Measurements from ENCODE around the gene SH3BGRL2.
A peak's percentile ranks its signal among the peaks of the same experiment; 100 is the strongest.
"Not testable (repeated sequence)": the region's sequence is repeated elsewhere in the genome, so short reads cannot be mapped to it uniquely, and the experiment has no call there.

SH3BGRL2 gene

GRCh38 chr6:79648328-79648727, 17.2 kb downstream of the SH3BGRL2 start:
- DNase-seq (ENCODE audit: low read depth in 1 of 2, low spot score in 1 of 2), result no peak

DNA sequence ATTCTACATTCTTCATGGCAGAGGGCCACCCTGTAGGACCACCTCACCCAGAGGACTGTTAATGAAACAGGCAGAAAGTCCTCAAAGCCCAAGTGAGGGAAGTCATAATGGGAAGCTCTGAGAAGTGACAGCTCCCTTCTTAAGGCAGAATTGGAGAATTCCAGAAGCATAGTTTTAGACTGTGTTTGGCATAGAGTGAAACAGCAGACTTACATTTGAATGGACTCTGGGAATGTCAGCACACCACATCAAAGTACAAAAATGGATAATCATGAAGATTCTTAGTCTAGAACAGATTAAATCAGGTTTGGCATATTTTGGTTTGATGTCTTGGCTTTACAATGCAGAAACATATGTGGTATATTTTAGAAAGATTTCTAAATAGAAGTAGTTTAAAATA, 17.9 kb downstream of the SH3BGRL2 start:
- no peak for DNase-seq (ENCODE audit: low read depth in 1 of 2, low spot score in 1 of 2)

GRCh38 chr6:79650950-79651349, 19.8 kb downstream of the SH3BGRL2 start:
- DNase-seq (ENCODE audit: low read depth in 1 of 2, low spot score in 1 of 2), result no peak

DNA sequence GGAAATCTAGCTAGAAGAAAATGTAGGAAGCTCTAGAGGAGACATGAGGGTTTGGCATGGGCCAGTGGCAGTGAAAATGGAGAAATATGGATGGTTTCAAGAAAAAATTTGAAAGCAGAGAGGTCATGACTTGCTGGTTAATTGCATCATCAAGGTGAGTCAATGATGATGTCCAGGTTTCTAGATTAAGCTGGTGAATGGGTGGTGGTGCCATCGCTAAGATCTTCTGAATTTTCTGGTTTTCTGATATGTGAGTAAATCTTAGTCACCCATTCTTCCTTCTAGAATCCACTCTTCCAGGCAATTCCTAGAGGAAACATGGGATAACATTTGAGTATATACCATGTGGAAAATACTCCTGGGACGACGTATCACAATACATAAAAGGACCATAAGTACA, 25.0 kb downstream of the SH3BGRL2 start:
- no peak for DNase-seq (ENCODE audit: low read depth in 1 of 2, low spot score in 1 of 2)

DNA sequence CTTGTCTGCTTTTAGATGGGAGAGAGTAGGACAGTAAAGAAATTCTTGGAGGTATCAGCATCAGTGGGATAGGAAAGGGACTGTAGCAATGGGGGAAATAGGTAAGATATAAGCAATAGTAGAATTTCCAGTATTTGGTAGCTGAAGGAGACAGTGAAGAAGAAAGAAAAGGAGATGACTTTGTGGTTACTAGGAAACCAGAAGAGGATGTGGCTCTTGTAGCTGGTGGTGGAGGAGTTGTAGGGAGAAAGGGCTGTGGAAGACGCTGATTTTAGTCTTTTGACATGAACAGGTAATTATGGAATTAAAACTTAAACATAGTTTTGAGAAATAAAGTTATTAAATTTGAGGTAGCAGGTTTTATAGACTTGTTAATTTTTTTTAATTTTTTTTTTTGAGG, 26.1 kb downstream of the SH3BGRL2 start:
- no peak for DNase-seq (ENCODE audit: low read depth in 1 of 2, low spot score in 1 of 2)

DNA sequence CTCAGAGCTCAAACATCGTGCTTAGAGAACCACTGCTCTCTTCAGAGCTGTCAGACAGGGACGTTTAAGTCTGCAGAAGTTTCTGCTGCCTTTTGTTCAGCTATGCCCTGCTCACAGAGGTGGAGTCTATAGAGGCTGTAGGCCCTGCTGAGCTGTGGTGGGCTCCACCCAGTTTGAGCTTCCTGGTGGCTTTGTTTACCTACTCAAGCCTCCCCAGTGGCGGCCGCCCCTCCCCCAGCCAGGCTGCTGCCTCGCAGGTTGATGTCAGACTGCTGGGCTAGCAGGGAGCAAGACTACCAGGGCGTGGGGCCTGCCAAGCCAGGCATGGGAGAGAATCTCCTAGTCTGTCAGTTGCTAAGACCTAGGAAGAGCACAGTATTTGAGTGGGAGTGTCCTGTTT, 32.5 kb downstream of the SH3BGRL2 start:
- not testable (repeated sequence) for DNase-seq (ENCODE audit: low read depth in 1 of 2, low spot score in 1 of 2)

- DNase-seq (ENCODE audit: low read depth in 1 of 2, low spot score in 1 of 2), result no peak
Measured at GRCh38 chr6:79665725-79666551, 34.8 kb downstream of the SH3BGRL2 start.

DNA sequence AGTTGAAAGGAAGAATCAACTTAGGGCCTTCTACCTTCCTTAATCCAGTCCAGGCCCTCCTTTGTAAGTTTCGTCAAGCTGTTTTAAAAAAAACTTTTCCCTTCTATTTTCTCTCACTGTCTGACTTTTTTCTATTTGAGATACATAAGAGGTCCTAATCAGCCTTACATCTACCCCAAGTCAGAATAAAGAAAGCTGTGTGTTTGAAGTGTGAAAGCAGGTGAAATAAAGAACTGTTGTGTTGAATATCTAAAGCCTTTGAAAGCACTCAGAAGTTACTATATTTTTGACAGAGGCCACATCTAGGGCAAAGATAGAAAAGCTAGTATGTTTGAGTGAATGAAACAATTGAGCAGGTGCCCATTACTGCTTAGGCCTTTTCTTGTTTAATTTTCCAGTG, 35.5 kb downstream of the SH3BGRL2 start:
- DNase-seq (ENCODE audit: low read depth in 1 of 2, low spot score in 1 of 2), result no peak

- no peak for DNase-seq (ENCODE audit: low read depth in 1 of 2, low spot score in 1 of 2)
Measured at GRCh38 chr6:79668381-79668780, 37.3 kb downstream of the SH3BGRL2 start.

GRCh38 chr6:79669766-79670165, 38.6 kb downstream of the SH3BGRL2 start:
- DNase-seq (ENCODE audit: low read depth in 1 of 2, low spot score in 1 of 2), result no peak

DNA sequence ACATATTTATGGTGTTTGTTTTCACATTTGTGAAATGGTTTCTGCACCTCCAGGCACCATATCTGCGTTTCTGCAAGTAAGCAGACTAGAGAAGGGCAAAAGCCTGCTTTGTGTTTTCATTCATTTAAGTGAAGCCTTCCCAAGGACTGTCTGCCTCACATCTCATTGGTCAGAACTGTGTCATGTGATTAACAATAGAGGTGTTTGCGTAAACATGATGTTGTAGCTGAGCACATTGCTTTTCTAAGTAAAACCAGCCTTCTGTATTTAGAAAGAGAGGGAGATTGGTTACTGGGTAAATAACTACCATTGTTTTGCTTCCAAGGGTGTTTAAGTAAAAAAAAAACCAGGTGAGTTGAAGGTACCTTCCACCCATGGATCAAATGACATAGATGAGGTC, 39.7 kb downstream of the SH3BGRL2 start:
- DNase-seq (ENCODE audit: low read depth in 1 of 2, low spot score in 1 of 2), result no peak

DNA sequence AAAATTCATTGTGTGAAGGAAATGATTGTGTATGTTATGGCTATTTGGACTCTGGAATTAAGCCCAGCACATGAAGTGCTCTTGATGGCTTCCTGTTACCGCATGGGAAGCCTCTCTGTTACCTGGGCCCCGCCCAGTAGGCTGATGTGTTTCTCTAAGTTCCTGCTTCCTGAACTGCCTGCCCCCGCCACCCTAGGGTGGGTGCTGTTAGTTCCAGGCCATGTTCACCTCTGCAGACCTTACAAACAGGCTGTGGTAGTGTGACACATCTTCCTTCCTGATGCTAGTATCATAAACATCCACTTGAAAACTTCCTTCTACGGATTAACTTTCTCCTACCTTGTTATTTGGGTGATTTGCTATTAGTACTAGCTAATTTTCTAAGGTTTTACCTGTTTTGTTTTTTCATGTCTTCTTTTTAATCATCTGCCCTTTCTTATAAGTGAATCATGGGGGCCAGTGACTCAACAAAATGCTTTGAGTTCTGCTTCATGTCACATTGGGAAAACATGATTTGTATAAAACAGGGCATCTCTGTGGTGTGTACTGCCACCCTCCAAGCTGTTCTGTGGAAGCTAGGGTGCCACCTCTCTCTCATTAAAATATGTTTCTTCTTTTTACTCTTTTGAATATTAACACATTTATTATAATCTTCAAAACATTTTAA, 40.6 kb downstream of the SH3BGRL2 start:
- DNase-seq (ENCODE audit: low read depth in 1 of 2, low spot score in 1 of 2), result peak; percentile 2 to 5

DNA sequence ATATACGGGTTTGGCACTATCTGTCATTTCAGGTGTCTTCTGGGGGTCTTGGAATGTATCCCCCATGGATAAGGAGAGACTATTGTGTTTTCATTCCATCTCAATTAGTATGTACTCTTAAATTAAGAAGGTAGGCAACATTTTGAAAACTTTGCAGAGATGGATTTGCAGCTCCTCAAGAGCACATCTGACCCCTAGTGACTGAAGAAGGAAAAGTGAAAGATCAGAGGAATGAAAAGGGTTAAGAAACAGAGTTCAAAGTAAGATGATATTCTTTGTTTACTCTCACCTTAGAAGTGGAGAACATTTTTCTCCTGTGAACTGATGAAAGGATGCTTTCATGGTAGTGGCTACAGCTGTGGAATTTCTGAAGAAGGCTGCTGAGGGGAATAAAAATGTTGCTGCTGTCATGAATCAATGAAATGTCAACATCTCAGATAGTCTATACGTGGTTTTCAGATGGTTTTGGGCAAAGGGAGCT, 41.5 kb downstream of the SH3BGRL2 start:
- no peak for DNase-seq (ENCODE audit: low read depth in 1 of 2, low spot score in 1 of 2)

DNA sequence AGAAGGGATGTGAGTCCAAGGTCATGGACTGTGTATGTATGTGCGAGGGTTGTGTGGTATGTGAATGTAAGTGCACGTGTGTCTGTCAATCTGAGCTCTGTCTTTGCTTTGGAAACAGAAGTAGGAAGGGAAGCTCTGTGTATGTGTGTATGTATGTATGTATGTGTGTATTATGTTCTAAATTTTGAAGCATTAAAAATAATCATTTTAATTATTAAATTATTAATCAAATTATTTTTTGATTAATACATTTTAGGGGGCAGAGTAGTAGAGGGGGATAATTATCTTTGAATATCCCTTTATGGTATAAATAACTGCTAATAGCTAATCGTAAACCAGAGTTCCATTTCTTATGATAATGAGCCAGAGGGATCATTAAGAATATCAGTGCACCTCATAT, 42.8 kb downstream of the SH3BGRL2 start:
- DNase-seq (ENCODE audit: low read depth in 1 of 2, low spot score in 1 of 2), result no peak

GRCh38 chr6:79676785-79677736, 45.9 kb downstream of the SH3BGRL2 start:
- no peak for DNase-seq (ENCODE audit: low read depth in 1 of 2, low spot score in 1 of 2)

- DNase-seq (ENCODE audit: low read depth in 1 of 2, low spot score in 1 of 2), result not testable (repeated sequence)
Measured at GRCh38 chr6:79682682-79683081, 51.6 kb downstream of the SH3BGRL2 start.

- DNase-seq (ENCODE audit: low read depth in 1 of 2, low spot score in 1 of 2), result no peak
Measured at GRCh38 chr6:79684876-79685275, 53.7 kb downstream of the SH3BGRL2 start.

GRCh38 chr6:79686707-79687309, 55.7 kb downstream of the SH3BGRL2 start:
- no peak for DNase-seq (ENCODE audit: low read depth in 1 of 2, low spot score in 1 of 2)

GRCh38 chr6:79687759-79688158, 56.6 kb downstream of the SH3BGRL2 start:
- DNase-seq (ENCODE audit: low read depth in 1 of 2, low spot score in 1 of 2), result no peak

- DNase-seq (ENCODE audit: low read depth in 1 of 2, low spot score in 1 of 2), result no peak
Measured at GRCh38 chr6:79694156-79694555, 63.0 kb downstream of the SH3BGRL2 start.
